Measurements from ENCODE around the gene DCLK3. TPM values are rescaled to one million over a fixed set of nuclear protein-coding genes. Genes with fewer than 3 reads are reported as not detected.

Gene DCLK3
- total and polyA plus RNA-seq, 2 of the 8 experiments (the other 6 are each of a cell fraction or from before 2014, with no cell fraction given), result 0.27 to 0.63 TPM

DNA sequence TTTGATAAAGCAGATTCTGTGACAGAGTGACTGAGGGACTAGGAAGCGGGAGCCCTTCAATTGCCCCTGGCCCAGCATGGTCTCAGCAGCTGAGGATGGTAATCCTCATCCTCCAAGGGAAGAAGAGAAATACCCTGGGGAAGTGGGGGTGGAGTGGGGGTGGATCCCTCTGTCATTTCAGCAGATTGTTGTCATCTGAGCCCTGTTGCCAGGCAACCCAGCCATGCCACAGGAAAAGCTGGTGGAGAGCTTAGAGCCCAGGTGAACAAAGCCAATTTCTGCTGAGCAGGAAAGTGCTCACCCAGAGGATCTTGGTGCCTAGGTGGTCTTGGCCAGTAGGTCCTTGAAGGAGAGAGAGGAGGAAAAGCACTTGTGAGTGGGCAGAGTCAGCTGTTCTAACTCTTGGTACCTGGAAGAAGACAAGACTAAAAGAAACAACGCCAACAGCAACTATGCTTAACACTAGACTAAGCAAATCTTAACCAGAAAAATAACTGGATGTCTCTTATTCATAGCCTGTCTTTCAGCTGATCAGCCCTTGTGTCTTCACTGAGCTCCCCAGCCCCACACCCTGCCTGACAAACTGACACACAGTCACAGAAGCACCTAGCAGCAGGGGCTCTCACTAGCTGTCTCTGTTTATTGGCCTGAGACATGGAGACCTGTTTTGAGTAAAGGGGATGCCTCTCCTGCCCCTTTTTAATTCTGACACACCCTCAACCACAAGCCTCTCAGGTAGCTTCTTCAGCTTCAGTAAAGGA lies 40.1 kb upstream of the DCLK3 start (continued):
- no peak for TF ChIP-seq POLR2AphosphoS5 (IDR thresholded peaks at IDR 0.05; ENCODE audit: low read depth, low read length)
- TF ChIP-seq, protein P1, sequence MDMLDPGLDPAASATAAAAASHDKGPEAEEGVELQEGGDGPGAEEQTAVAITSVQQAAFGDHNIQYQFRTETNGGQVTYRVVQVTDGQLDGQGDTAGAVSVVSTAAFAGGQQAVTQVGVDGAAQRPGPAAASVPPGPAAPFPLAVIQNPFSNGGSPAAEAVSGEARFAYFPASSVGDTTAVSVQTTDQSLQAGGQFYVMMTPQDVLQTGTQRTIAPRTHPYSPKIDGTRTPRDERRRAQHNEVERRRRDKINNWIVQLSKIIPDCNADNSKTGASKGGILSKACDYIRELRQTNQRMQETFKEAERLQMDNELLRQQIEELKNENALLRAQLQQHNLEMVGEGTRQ (IDR thresholded peaks at IDR 0.05; ENCODE audit: low read length), result no peak
